GM21528 (cell line): ENCODE results near the gene SERPINA12.

Source experiments
- ATAC-seq: cut with Tn5 transposase; IDR thresholded peaks from one replicate; pipeline ENCODE4 v1.9.1; 2021; ENCODE audit warnings: mild to moderate bottlenecking, moderate library complexity; ENCODE audit not compliant: unreplicated experiment, low FRiP score

The SERPINA12 gene, protein sequence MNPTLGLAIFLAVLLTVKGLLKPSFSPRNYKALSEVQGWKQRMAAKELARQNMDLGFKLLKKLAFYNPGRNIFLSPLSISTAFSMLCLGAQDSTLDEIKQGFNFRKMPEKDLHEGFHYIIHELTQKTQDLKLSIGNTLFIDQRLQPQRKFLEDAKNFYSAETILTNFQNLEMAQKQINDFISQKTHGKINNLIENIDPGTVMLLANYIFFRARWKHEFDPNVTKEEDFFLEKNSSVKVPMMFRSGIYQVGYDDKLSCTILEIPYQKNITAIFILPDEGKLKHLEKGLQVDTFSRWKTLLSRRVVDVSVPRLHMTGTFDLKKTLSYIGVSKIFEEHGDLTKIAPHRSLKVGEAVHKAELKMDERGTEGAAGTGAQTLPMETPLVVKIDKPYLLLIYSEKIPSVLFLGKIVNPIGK

DNA sequence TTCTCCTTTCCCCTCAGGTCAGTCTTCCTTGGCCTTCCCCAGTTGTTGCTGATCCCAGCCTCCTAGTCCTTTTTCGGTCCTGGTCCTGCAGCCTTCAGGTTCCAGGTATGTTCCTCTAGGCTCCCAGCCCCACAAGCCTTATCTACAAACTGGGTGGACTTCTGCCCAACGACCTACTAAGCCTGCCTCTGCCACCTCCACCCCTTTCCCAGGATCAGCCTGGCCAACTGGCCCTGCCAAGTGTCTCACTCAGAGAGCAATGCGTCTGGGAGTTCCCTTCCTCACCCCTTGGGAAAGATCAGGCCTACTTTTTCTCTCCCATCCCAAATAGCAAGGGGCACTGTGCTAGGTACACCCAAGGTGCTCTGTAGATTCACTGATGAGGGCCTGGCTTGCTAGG is at the start of gene SERPINA12:
Gene SERPINA12 (minus strand): TSS at position 114 of the 400 bp plus-strand sequence. CDS start 11,072 bp downstream, outside the sequence.
- ATAC-seq = no peak

DNA sequence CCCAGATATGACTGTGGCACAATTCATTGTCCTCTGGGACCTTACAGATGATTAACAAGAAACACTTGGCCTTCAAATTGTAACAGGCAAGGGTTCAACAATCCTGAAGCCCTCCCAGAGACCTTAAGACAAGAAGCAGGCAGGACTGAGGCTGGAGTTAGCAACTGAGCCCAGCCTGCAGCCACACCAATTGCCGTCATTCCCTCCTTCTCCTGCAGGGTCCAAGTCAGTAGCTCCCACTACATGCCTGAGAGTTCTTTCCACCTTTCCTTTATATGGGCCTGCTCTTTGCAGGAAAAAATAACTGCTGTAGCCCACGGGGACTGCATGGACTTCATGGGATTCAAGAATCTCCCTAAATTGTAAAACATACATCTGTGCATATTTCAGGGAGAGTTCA is 49.6 kb upstream of the SERPINA12 start:
- no peak for ATAC-seq

DNA sequence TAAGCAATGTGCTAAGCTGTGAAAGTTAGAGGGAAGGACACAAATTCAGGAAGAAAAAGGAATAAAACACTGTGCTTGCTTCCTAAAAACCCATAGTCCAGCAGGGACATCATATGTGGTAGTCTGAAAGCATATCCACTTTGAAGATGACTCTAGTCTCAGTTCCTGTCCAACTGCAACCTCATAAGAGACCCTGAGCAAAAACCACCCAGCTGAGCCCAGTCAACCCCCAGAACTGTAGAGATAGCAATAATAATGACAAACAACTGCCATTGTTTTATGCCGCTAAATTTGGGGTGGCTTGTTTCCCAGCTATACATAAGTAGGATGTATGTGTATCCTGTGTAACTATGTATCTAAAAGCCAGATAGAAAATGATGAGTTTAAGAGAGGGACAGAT is 48.1 kb upstream of the SERPINA12 start:
- ATAC-seq = no peak

DNA sequence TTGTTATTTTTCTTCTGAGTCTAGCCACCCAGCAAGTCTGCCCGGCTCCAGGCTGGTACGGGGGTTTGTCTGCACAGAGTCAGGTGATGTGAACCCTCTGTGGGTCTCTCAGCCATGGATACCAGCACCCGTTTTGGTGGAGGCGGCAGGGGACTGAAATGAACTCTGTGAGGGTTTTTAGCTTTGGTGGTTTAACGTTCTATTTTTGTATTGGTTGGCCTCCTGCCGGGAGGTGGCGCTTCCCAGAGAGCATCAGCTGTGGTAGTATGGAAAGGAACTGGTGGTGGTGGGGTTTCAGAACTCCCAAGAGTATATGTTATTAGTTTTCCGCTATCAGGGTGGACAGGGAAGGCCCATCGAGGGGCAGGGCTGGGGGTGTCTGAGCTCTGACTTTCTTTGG is 46.7 kb upstream of the SERPINA12 start:
- ATAC-seq = no peak

DNA sequence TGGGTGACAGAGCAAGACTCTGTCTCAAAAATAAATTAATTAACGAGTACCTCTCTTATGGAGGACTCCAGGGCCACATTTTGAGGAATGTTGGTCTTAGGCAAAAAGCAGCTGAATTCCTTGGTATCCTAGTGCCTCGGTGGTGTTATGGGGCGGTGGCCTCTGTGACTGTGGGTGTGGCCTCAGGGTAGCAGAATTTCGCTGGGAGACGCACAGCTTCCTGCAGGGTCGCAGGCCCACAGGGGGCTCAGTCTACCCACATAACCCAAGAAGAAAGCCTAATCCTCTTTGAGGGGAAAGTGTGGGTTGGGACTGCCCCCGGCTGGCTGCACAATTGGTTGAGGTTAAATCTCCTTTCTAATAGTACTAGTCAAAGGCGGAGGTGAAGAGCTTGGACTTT is 40.8 kb upstream of the SERPINA12 start:
- no peak for ATAC-seq

DNA sequence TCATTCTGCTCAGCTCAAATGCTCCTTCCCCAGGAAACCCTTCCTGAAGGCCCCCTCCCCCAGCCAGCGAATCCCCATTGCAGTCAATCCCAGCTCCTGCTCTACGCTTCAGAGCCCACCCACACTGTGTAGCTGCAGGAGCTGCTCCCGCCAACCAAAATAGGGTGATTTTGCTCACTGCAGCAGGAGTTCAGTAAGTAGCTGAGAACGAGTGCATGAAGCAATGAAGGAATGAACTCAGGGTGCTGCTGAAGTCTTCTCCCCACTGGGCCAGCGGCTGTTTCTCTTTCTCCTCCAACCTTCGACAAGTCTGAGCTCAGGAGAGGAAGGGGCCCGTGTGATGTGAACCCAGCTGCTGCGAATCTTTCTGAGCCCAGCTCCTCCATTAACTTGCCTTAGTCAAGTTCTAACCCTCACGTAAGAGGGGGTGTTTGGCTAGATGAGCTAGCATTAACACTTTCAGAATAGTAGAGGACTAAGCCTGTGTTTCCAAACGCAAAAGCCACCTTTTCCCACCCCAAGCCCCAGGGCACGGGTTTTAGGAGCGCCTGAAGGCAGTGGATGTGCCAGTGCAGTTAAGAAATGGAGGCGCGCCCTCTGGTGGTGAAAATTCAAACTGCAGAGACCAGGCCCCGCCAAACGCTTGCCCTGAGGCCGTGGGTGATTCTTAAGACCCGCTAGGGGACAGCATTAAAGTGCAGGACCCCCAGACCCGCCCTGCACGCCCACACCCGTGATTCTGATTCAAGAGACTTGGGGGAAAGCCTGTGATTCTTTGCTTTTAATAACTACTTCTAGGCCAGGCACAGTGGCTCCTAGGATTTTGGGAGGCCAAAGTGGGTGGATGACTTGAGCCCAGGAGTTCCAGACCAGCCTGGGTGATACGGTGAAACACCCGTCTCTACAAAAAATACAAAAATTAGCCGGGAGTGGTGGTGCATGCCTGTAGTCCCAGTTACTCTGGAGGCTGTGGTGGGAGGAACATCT is 40.0 kb upstream of the SERPINA12 start:
- peak; percentile 57 for ATAC-seq

DNA sequence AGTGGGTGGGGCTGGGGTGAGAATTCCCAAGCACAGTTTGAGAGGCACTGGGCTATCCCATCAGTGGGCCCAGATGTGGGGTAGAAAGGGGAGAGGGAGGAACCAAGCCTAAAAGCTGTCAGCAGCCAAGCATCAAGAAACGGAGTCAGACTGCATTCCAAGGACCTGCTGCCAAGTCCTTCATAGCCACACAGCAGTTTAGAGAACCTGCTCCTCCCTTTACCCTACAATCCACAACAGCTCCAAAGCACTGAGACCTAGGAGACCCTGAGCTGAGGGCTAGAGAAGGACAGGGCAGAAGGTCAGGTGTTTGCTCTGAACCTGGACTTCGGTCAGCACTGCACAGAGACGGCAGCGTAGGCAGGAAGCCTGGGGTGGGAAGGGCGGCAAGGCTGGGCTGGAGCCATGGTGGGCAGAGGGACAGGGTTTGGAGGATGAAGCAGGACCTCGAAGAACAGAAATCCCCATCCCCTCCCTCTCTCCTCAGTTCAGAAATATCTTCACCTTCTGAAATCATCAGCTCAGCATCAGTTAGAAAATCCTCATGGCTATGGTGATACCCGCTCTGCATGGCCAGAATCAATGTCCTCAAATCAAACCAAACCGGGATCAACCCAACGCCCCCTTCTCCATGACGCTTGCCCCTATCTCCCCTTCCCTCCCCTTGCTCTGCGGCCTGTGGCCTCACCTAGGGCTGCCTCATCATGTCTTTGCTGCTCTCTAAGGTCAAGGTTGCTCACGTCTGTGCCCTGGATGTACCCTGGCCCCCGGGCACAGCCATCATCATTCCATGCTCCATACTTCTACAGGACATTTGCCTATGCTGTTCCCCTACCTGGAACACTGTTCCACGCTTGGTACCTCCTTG is 39.1 kb upstream of the SERPINA12 start:
- no peak for ATAC-seq

DNA sequence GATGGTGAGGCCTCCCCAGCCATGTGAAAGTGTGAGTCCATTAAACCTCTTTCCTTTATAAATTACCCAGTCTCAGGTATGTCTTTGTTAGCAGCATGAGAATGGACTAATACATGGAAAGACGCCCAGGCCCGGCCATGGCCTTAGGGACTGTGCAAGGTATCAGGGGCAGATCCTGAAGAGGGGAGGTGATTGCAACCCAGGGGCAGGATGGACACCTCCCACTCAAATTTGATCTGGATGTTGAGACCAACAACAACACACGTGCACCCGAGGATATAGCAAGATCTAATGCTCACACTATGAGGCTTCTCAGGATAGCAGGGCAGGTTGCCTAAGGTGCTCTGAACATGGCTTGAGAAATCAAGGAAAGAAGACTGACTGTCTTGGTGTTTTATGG is 38.5 kb upstream of the SERPINA12 start:
- ATAC-seq = no peak

DNA sequence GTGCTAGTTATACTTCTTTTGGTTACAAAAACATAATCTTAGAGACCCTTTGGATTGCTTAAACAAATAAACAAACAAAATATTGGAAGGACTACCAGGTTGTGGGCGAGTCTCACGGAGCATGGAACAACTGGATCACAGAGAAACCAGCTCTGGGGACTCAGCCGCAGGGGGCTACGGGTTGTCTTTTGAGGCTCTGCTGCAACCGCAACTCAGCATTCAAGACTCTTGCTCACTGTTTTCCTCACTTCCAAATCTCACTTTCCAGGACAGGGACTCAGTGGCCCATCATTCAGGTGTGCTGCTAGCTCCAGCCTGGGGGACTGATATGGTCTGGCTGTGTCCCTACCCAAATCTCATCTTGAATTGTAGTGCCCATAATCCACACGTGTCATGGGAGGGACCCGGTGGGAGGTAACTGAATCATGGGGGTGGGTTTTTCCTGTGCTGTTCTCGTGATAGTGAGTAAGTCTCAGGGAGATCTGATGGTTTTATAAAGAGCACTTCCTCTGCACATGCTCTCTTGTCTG is 37.9 kb upstream of the SERPINA12 start:
- no peak for ATAC-seq

DNA sequence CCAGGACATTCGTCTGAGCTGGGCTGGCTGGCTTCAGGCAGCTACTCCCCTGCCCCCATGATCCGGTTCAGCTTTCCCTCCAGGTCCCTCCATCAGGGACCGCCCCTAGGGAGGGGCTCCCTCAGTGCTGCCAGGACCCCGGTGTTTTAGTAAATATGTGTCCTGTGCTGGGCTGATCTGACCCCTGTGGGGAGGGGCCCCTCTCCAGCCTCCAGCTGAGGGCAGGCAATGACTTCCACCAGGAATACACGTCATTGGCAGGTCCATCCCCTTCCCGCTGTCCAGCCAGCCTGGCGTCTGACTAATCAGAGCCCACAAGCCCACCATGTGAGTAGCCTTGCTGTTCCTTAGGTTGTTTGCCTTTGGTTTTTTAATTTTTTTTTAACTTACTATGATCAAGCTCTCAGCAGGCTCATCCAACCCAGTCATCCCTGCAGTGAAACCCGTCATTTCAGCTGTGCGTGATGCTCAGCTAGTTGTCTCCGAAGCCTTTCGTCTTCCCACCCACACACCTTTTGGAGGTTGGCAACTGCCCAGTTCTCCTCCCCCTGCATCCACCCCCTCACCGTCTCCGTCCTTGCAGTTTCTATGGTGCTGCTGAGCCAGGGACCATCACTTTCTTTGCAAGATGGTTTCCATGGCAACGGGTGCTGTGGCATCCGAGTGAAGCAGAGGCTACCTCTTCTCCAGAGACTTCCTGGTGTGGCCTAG is 36.0 kb upstream of the SERPINA12 start:
- no peak for ATAC-seq

DNA sequence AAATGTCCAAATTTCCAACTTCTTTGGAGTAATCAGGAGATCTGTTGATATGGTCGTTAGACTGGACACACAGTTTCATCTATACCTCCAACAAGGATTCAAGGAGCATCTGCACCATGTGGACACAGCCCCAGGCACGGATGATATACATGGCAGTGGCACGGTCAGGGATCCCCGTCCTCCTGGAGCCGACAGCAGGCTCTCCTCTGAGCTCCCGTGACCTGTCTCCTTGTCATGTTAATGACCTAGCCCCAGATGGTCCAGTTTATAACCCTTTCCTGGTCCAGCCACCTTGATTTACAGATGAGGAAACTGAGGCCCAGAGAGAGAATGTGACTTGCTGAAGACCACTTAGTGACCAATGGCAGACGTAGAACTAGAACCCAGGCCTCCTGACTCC is 35.5 kb upstream of the SERPINA12 start:
- no peak for ATAC-seq

DNA sequence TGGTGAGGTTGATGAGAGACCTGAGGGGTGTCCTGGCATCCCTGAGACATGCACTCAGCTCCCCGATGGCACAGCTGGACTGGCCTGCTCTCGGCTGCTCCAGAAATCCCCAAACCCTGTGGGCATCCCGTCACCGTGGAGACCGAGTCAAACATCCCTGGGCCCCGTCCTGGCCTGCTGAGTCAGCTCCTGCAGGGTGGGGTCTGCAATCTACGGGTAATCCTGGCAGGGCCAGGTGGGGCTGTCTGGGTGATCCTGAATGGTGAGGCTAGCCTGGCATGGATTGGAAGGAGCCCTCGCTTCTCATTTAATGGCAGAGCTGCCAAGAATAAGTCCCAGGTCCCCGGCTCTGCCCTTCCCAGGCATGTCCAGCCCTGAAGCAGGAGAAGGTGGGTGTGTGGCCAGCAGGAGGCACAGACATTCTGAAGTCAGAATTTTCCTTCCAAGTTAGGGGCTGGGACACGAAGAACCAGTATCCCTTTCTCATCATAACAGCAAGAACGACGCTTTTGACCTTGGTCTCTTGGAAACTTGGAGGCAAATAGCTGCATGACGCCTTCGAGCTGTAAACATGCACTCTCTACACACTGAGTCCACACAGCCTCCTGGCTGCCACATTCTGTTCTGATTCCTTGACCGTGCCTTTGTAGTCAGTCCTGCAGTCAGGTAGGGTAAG is 34.3 kb upstream of the SERPINA12 start:
- ATAC-seq = no peak

DNA sequence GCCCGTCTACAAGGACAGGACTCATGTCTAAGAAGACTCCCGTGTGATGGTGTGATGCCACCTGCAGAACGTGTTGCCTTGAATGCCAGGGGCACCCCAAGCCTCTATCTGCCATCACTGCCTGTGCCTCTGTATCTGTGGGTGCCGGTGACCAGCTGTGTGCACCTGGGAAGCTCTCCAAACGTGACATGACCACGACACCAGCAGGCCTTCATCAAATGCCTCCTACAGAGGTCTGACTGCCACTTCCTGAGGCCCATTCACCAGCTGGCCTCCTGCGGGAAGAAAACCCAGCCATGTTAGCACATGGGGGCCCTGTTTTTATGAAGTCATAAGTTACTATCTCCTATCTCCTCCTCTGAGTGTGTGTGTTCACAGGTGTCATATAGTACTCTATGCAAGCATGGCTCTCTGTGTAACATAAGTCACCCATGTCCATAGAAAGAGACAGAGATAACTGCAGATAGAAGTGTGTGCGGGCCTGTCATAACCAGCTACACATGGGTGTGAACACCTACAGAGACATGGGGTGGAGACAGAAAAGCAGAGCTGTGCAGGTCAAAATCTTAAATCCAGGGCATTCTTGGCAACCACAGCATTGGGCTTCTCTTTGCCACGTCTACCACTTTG is 33.7 kb upstream of the SERPINA12 start:
- no peak for ATAC-seq

DNA sequence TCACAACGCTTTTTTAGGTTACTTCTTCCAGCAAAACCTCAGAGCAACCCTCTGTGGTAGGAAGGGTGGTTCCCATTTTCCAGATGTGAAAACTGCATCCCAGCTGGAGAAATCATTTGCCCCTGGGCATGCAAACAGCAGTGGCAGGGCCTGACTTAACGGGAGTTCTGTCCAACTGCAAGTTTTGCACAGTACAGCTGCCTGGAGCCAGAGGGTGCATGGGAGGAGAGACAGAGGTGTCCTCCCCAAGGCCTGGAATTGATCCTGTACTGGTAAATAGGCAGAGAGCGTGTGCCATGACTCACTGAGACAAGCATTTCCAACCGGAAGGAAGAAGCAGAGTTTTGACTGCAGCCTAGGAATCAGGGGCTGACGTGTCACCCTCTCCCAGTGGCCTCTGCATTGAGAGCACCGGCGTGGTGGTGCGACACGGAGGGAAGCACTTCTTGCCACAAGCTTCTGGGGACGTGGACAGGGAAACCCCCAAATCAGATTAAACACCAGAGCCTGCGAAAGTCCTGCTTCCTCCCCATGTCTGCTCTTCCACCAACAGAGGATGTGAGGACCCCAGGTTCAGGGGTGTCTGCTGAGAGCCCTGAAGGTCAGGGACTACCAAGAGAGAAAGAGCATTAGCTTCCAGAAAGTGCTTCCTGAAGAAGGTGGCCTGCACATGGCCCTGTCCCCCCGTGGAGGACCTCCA is 33.0 kb upstream of the SERPINA12 start:
- ATAC-seq = no peak

DNA sequence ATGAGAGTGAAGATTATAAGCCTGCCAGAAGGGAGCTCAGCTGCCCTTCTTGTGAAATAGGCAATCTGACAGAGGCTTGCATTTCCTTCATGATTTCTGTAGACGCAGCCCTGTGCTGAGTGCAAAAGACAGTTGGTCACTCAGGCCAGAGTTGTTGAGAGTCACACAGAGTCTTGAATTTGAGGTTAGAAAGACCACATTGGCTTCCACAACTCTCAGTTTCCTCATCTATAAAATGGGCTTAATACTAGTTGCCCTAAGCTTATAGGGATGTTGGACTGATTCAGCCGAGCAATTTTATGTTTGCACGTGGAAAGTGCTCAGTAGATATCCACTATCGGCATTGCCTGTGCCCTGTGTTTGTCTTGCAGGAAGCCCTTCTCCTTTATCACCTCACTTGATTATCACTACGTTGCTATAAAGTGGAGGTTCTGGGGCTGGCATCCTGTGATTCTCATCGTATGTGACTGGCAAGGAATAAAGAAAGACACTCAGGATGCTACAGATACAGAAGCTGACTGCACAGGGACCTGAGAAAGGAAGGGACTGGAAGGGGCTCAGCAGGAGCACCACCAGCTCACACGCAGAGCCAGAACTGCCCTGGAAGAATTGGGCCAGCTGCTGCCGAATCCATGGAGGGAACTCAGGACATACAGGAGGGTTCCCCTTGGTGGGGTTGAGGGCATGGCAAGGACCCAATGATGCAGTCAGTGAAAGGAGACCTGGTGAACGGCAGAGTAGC is 32.1 kb upstream of the SERPINA12 start:
- no peak for ATAC-seq

DNA sequence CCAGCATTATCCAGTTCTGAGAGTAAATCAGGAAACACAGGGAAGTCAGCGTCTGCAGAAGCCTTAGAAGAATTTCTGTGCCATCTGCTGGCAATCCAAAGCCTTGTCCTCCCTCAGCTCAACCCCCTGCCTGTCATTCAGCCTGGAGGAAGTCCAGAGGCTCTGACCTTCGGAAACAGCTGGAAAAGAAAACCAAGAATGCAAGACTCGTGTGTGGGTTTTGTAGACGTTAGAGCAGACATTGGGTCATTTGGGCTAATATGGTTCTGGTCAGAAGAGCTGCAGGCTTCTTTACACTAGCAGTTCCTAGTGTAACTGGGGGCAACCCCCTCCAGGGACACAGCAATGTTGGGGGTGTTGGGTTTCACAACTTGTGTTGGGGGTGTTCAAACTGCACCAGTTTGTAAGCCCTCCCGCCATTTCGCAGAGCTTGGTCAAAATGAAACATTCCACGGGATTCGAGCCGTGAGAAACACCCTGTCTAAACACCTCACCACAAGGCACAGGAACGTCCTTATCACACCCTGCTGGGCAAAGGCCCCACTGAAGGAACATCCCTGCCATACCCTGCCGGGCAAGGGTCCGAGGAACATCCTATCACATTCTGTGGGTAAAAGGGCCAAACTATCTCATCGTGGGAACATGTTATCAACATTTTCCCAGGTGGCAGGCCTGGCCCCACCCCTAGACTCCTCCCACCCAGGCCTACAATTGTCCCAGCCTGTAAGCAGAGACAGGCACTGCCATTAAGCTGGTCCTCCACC is 30.9 kb upstream of the SERPINA12 start:
- no peak for ATAC-seq

DNA sequence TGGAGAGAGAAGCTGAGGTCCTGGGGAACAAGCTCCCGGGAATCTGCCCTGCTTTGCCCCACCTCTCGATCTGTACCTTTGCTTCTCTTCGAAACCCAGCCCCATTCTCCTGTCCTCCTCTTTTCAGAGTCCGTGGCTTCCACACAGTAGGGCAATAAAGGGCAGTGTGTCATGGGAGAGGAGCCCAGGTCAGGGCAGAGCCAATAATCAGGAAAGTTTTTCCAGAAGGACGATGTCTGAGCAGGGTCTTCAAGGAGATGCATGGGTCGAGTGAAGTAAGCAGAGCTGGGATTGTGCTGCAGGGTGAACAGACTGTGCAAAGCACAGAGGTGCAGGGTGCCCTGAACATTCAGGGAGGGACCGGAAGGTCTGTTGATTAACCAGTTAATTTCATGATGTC is 29.9 kb upstream of the SERPINA12 start:
- ATAC-seq = no peak
